ENCODE results near the gene CUL3. TPM values are rescaled to one million over a fixed set of nuclear protein-coding genes. Genes with fewer than 3 reads are reported as not detected.

CUL3 gene
- total and polyA plus RNA-seq, 2 of the 13 experiments (the other 11 are each of a cell fraction or from before 2014, with no cell fraction given) = 33.2 to 62.3 TPM

DNA sequence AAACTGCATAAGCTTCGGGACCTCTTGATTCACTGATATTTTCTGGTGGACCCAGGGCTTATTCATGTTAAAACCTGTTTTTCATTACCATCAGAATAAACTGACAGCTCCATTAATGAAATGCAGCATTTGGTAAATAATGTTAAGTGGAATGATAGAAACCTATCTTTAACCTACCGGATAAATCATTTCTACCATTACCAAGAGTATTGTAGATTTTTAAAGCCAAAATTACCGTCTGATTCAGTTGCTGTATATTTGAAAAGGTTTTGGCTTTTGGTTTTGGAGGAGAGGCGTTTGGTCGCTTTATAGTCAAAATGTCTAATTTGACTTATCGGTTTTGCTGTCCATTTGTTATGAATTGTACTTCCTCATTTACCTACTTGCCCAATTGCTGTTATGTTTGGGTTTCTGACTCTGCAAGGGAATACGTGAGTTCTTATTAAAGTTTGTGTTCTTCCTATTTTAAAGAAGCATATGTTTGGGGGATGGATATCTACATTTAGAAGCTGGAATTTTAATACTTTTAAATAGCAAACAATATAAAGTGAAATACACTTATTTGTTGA, 1.0 kb upstream of the CUL3 start:
- in situ Hi-C loops (cut with HindIII; ENCODE audit: extremely low pct_ligation_motif_present, low pct_unique_long_range_greater_than_20kb) = no loop called here
- DNase-seq (ENCODE audit: low spot score) (no peak), ATAC-seq (no peak), FAIRE-seq (no peak)
- peaks cover 0 to 5% of the 10 kb centered on the region in 2 experiments; a peak in 1 of 5 replicates for H3K27me3 ChIP-seq (ENCODE audit: control insufficient read depth in 1 of 2, insufficient read depth in 2 of 2, low read length in 2 of 2)
- H2AFZ ChIP-seq (ENCODE audit: low read length) = peak overlapping the region; percentile 98
- H4K20me1 ChIP-seq (ENCODE audit: insufficient read depth, low read length) = peaks cover 32% of the 10 kb centered on the region
- peak overlapping the region; percentile 94 for H3K4me2 ChIP-seq (ENCODE audit: low read depth, low read length)
- H3K4me3 ChIP-seq (replicated peaks in 1 of 3; ENCODE audit: insufficient read depth in 1 of 3, low read depth in 2 of 3, low read length in 3 of 3) = peak overlapping the region; percentile 55 to 84 (median 65)
- no peaks in the 10 kb centered on the region for H3K9me3 ChIP-seq (ENCODE audit: low read length)
- peaks cover 35% of the 10 kb centered on the region for H3K79me2 ChIP-seq (ENCODE audit: insufficient read depth, low read length)
- CTCF ChIA-PET (ENCODE audit: low intra/inter-chr PET ratio, low total read pairs) = no interaction called here
- peaks cover 31% of the 10 kb centered on the region for H3K4me1 ChIP-seq (ENCODE audit: insufficient read depth, low read length)
- BruUV-seq (replicated peaks) = TSS peak; percentile 89
- POLR2A ChIA-PET = interaction anchor here (0.6 to 1.6 kb wide), 12 partner anchors 9 to 630 kb away, joined by 3 to 11 read pairs (median 3); no protein-coding TSS in a partner anchor
- H3K27ac ChIP-seq (ENCODE audit: extremely low read length, insufficient read depth, low read length) = peak overlapping the region; percentile 65
- intact Hi-C loops (cut with micrococcal nuclease; ENCODE audit: unreplicated experiment) = loop anchor here (5.0 to 10.0 kb wide), 2 partner anchors 99 to 591 kb away; no protein-coding TSS in a partner anchor
- no peaks in the 10 kb centered on the region; a peak in 2 of 5 replicates for H3K36me3 ChIP-seq (replicated peaks in 1 of 2; ENCODE audit: control insufficient read depth in 1 of 2, insufficient read depth in 2 of 2, low read length in 2 of 2)
- peak overlapping the region; percentile 77 for H3K9ac ChIP-seq (ENCODE audit: insufficient read depth, low read depth, low read length)
- WGBS (ENCODE audit: low lambda C conversion rate) = 13% methylated on average over 7 of the region's 7 CpGs
- TF ChIP-seq ZNF292 (CRISPR knock-in tag; IDR thresholded peaks at IDR 0.05; ENCODE audit: borderline replicate concordance, low read depth) = 0 out of 2 replicates have a peak, but pooled peaks have one; percentile 11
- TF ChIP-seq ZFP37 (CRISPR knock-in tag; IDR thresholded peaks at IDR 0.05; ENCODE audit: borderline replicate concordance) = no peak
- TF ChIP-seq, protein P1, sequence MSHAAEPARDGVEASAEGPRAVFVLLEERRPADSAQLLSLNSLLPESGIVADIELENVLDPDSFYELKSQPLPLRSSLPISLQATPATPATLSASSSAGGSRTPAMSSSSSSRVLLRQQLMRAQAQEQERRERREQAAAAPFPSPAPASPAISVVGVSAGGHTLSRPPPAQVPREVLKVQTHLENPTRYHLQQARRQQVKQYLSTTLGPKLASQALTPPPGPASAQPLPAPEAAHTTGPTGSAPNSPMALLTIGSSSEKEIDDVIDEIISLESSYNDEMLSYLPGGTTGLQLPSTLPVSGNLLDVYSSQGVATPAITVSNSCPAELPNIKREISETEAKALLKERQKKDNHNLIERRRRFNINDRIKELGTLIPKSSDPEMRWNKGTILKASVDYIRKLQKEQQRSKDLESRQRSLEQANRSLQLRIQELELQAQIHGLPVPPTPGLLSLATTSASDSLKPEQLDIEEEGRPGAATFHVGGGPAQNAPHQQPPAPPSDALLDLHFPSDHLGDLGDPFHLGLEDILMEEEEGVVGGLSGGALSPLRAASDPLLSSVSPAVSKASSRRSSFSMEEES (CRISPR knock-in tag; IDR thresholded peaks at IDR 0.05) = no peak
- no peak for TF ChIP-seq ZNF446 (CRISPR knock-in tag; IDR thresholded peaks at IDR 0.05)
- TF ChIP-seq TGIF2 (CRISPR knock-in tag; IDR thresholded peaks at IDR 0.05) = 0 out of 2 replicates have a peak, but pooled peaks have one; percentile 8
- TF ChIP-seq, protein P2, sequence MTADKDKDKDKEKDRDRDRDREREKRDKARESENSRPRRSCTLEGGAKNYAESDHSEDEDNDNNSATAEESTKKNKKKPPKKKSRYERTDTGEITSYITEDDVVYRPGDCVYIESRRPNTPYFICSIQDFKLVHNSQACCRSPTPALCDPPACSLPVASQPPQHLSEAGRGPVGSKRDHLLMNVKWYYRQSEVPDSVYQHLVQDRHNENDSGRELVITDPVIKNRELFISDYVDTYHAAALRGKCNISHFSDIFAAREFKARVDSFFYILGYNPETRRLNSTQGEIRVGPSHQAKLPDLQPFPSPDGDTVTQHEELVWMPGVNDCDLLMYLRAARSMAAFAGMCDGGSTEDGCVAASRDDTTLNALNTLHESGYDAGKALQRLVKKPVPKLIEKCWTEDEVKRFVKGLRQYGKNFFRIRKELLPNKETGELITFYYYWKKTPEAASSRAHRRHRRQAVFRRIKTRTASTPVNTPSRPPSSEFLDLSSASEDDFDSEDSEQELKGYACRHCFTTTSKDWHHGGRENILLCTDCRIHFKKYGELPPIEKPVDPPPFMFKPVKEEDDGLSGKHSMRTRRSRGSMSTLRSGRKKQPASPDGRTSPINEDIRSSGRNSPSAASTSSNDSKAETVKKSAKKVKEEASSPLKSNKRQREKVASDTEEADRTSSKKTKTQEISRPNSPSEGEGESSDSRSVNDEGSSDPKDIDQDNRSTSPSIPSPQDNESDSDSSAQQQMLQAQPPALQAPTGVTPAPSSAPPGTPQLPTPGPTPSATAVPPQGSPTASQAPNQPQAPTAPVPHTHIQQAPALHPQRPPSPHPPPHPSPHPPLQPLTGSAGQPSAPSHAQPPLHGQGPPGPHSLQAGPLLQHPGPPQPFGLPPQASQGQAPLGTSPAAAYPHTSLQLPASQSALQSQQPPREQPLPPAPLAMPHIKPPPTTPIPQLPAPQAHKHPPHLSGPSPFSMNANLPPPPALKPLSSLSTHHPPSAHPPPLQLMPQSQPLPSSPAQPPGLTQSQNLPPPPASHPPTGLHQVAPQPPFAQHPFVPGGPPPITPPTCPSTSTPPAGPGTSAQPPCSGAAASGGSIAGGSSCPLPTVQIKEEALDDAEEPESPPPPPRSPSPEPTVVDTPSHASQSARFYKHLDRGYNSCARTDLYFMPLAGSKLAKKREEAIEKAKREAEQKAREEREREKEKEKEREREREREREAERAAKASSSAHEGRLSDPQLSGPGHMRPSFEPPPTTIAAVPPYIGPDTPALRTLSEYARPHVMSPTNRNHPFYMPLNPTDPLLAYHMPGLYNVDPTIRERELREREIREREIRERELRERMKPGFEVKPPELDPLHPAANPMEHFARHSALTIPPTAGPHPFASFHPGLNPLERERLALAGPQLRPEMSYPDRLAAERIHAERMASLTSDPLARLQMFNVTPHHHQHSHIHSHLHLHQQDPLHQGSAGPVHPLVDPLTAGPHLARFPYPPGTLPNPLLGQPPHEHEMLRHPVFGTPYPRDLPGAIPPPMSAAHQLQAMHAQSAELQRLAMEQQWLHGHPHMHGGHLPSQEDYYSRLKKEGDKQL (CRISPR knock-in tag; IDR thresholded peaks at IDR 0.05; ENCODE audit: low read depth) = no peak
- TF ChIP-seq, protein P3, sequence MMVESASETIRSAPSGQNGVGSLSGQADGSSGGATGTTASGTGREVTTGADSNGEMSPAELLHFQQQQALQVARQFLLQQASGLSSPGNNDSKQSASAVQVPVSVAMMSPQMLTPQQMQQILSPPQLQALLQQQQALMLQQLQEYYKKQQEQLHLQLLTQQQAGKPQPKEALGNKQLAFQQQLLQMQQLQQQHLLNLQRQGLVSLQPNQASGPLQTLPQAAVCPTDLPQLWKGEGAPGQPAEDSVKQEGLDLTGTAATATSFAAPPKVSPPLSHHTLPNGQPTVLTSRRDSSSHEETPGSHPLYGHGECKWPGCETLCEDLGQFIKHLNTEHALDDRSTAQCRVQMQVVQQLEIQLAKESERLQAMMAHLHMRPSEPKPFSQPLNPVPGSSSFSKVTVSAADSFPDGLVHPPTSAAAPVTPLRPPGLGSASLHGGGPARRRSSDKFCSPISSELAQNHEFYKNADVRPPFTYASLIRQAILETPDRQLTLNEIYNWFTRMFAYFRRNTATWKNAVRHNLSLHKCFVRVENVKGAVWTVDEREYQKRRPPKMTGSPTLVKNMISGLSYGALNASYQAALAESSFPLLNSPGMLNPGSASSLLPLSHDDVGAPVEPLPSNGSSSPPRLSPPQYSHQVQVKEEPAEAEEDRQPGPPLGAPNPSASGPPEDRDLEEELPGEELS (CRISPR knock-in tag; IDR thresholded peaks at IDR 0.05) = no peak
- TF ChIP-seq SUZ12 (IDR thresholded peaks at IDR 0.05; ENCODE audit: low read depth, low read length) = no peak
- TF ChIP-seq RAD51 (IDR thresholded peaks at IDR 0.05; ENCODE audit: borderline replicate concordance) = no peak
- TF ChIP-seq ZNF547 (CRISPR knock-in tag; IDR thresholded peaks at IDR 0.05) = no peak
- TF ChIP-seq SMYD3 (CRISPR knock-in tag; IDR thresholded peaks at IDR 0.05) = no peak
